Cardiac septum (tissue), 1 donor: ENCODE results near the gene CYGB. TPM values are rescaled to one million over a fixed set of nuclear protein-coding genes. Genes with fewer than 3 reads are reported as not detected.

Experiments used
- DNase-seq: peaks from one replicate; pipeline ENCODE4 v3.0.0-alpha.2; 2020; ENCODE audit warnings: low spot score
- intact Hi-C: fragments of 100-400 bp; cut with DNase I; formaldehyde crosslinking; loops from one replicate; pipeline ENCODE4 v1.14.0; 2022
- total RNA-seq: library from RNA; stranded (reverse); fragmentation: NEBNext Ultra II Directional; extraction: Animal tissue kit (Norgen Biotek cat#: 25700); gene quantifications from one replicate; pipeline ENCODE4 v1.2.1, GENCODE V29; 2021
- donor health status: DM: no; HTN: no; CAD: no.

Gene CYGB
- total RNA-seq, 1 donor from 2014 or later, result 17.6 TPM

GRCh38 chr17:76496464-76496863 is 41.0 kb downstream of the CYGB start:
- intact Hi-C loops, result loop anchor here (5.0 kb wide), 1 partner anchor 89 kb away; no protein-coding TSS in a partner anchor
- no peak for DNase-seq

GRCh38 chr17:76495663-76496400 is 41.7 kb downstream of the CYGB start:
- no peak for DNase-seq
- intact Hi-C loops, result loop anchor here (5.0 kb wide), 1 partner anchor 89 kb away; no protein-coding TSS in a partner anchor

GRCh38 chr17:76493505-76494167 is 43.9 kb downstream of the CYGB start:
- intact Hi-C loops, result no loop called here
- no peak for DNase-seq

GRCh38 chr17:76492989-76493501 is 44.5 kb downstream of the CYGB start:
- peak; percentile 93 for DNase-seq
- intact Hi-C loops, result no loop called here

- intact Hi-C loops, result no loop called here
- no peak for DNase-seq
These were observed 45.2 kb downstream of the CYGB start for GRCh38 chr17:76492123-76492988.

GRCh38 chr17:76491271-76492122 is 46.0 kb downstream of the CYGB start:
- intact Hi-C loops, result no loop called here
- DNase-seq, result no peak

GRCh38 chr17:76490112-76490710 is 47.3 kb downstream of the CYGB start:
- intact Hi-C loops, result no loop called here
- DNase-seq, result no peak

GRCh38 chr17:76487451-76488192 is 49.9 kb downstream of the CYGB start:
- no peak for DNase-seq
- intact Hi-C loops, result no loop called here

GRCh38 chr17:76485569-76485968 is 51.9 kb downstream of the CYGB start:
- intact Hi-C loops, result no loop called here
- DNase-seq, result no peak

- intact Hi-C loops, result no loop called here
- DNase-seq, result no peak
These were observed 53.2 kb downstream of the CYGB start for GRCh38 chr17:76484228-76484725.

- intact Hi-C loops, result no loop called here
- no peak for DNase-seq
These were observed 56.3 kb downstream of the CYGB start for GRCh38 chr17:76481071-76481655.

- no peak for DNase-seq
- intact Hi-C loops, result no loop called here
These were observed 56.9 kb downstream of the CYGB start for GRCh38 chr17:76480632-76481031.

- DNase-seq, result no peak
- intact Hi-C loops, result no loop called here
These were observed 57.9 kb downstream of the CYGB start for GRCh38 chr17:76479515-76480060.

- intact Hi-C loops, result no loop called here
These were observed 58.6 kb downstream of the CYGB start for GRCh38 chr17:76478730-76479514.

GRCh38 chr17:76478097-76478496 is 59.4 kb downstream of the CYGB start:
- no peak for DNase-seq
- intact Hi-C loops, result no loop called here

More at GRCh38 chr17:76478730-76479514, 58.6 kb downstream of the CYGB start:
- DNase-seq, result no peak

GRCh38 chr17:76477576-76477975 is 59.9 kb downstream of the CYGB start:
- no peak for DNase-seq
- intact Hi-C loops, result no loop called here
